A172 (cell line): ENCODE data around the gene HOXD10. TPM values are rescaled to one million over a fixed set of nuclear protein-coding genes. Genes with fewer than 3 reads are reported as not detected.

Experiments
- DNase-seq: peaks from one replicate; pipeline ENCODE4 v3.0.0-alpha.2; 2015; ENCODE audit warnings: low spot score
- total RNA-seq: library from RNA; depleted of rRNA; stranded (reverse); fragments of >200 nt; shearing (Covaris generic); gene quantifications from 2 replicates; pipeline ENCODE4 v1.2.3, GENCODE V29; 2014; rRNA removed

The HOXD10 gene
- total RNA-seq = 18.1 and 21.7 TPM in 2 replicates

DNA sequence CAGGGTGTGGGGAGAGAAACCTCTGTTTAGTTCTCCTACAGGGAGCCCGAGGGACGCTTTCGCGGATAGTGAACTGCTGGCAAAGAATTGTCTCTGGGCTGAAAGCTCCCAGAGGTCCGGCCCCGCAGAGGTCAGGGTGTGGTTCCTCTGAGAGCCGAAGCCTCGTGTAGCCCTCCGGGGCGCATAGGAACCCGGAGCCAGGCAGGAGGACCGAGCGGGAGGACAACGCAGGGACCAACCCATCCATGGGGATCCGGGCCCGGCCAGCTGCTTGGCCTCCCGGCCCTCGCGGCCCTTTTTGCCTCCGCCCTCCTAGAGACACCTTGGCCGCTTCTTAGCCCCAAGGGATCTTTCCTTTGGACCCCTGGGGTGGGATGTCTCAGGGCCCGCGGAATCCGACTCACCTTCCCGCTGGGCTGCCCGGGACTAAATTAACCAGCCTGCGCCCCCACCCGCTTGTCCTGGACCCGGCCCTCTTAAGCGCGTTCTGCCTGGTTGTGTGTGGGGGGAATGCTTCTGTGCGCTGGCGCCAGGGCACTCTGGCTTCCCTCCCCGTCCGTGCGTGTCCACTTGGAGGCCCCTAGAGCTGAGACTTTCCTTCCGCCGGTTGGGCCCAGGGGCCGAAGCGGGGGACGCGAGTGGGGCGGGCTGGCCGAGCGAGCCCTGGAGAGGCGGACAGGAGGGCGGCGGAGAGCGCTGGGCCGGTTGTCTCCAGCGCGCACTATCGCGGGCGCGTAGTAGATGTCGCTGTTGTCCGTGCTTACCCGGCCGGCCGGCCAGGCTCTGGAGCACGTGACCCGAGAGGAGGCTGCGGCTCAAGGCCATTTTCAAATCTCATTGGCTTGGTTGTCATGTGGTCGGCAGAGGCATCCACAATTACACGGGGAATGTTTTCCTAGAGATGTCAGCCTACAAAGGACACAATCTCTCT, at the start of gene HOXD10:
Gene HOXD10, plus strand, starts transcription at position 896 of the 931 bp plus-strand sequence. CDS start 56 bp downstream, outside the sequence.
- no peak for DNase-seq

DNA sequence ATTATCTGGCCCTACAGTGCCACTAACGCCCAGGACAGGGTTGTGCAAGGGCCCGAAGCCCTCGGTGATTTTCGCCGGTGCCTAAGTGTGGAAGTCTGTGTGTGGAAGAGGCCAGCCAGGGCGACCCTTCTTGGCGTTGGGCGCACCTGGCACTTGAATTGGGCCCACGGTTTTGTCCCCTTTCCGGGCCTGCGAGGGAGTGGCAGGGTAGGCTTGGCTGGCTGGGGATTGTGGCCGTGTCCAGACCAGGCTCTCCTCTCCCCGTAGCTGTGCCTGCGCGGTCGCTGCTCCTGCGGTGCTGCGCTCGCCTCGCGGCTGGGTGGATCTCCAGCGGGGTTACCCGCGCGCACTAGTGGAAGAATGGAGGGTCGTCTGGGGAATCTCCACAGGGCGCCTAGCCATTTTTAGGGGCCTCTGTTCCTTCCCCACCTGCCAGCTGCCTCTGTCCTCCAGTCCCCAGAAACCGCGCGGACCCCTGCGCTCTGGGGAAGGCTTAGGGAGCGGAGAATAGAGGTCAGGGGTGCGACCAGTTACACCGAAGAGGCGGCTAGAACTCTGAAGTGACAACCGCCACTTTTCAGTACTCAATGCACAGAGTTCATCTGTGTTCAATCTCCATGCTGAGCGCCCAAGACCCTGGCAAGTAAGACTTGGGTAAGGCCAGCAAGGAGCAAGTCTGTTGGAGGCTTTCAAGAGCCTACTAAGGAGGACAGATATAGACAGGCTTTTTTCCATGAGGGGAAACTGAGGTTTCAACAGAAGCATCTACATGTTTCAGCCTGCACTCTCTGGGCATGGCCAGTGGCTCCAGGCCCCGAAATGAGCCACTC, 48.8 kb upstream of the HOXD10 start:
- DNase-seq = no peak

DNA sequence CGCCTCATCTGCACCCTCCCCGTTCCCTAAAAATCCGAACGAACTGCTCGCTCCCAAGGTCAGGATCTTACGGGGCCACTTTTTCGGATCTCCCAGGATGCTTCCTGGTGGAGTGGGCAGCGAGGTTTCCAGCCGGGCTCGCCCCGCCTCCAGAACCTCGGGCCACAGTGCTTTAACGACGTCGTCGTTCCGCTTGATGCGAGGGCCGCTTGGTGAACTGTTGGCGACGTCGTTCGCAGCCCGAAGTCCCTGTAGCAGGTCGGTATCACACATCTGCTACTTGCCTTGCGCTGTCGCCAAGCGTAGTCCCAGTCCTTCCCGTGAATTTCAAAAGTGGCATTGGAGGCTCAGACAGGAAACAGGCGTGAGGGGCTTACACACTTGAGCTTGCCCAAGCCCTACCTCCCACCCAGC, 48.2 kb upstream of the HOXD10 start:
- no peak for DNase-seq

GRCh38 chr2:176071330-176072291, 45.0 kb upstream of the HOXD10 start:
- DNase-seq = no peak

DNA sequence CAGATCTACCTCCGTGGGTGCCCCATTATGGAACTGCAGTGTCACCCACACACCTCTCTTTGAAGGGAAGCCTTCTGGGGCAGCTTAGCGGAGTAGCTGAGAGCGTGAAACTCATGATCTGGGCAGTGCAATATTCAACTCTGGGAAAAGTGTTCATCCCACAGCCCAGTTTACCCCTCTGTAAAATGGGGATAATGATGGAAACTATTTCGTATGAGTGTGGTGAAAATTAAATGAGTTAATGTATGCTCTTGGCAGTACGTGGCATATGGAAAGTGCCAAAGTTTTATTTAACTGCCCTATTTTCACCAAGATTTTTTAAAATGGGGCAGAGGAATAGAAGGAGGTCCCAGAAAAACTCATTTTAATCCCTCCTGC, 44.3 kb upstream of the HOXD10 start:
- DNase-seq = no peak

GRCh38 chr2:176072951-176073904, 43.4 kb upstream of the HOXD10 start:
- no peak for DNase-seq

GRCh38 chr2:176074919-176075425, 41.6 kb upstream of the HOXD10 start:
- no peak for DNase-seq

GRCh38 chr2:176075481-176075880, 41.1 kb upstream of the HOXD10 start:
- DNase-seq = no peak

GRCh38 chr2:176076063-176076462, 40.5 kb upstream of the HOXD10 start:
- DNase-seq = no peak

DNA sequence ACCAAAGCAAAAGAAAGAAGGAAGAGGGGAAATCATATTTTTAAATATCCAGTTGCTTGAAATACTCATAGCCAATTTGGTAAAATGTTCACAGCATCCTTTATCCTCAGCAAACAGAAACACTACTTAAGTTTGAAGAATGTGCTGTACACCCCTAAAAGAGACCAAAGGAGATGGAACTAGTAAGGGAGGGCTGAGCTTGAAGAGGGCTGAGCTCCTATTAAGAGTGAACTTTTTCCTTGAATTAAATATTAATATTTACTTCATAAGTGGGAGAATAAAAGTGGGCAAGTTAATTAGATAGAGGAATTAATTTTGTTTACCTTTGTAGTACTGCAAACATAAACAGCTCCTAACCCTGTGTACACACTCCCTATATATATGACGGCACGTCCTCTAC, 39.8 kb upstream of the HOXD10 start:
- no peak for DNase-seq

- DNase-seq = no peak
Measured at GRCh38 chr2:176078541-176079284, 37.9 kb upstream of the HOXD10 start.

DNA sequence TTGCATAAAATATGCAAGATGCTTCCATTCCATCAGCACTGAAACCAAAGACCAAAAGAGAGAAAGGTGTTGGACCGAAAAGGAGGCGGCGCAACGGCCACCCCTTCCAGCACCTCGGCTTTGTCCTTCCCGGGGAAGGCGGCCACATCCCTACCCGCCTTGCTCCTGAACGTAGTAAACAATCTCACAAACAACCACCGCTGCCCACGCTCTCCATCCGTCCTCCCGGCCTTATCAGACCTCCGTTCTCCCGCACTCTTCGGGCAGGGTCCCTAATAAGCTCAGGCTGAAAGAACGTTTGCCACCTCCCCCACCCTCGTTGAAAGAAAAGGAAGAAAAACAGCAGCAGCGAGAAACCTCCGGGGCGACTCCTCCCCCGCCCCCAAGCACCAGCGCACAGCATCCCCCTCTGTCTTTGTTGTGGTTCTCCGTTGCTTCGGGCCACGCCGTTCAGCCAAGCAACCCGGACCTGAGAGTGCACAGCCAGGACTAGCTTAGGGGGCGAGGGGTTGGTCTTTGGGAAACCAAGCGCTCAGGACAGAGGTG, 37.2 kb upstream of the HOXD10 start:
- DNase-seq = no peak

GRCh38 chr2:176079831-176080539, 36.6 kb upstream of the HOXD10 start:
- peak; percentile 78 for DNase-seq

DNA sequence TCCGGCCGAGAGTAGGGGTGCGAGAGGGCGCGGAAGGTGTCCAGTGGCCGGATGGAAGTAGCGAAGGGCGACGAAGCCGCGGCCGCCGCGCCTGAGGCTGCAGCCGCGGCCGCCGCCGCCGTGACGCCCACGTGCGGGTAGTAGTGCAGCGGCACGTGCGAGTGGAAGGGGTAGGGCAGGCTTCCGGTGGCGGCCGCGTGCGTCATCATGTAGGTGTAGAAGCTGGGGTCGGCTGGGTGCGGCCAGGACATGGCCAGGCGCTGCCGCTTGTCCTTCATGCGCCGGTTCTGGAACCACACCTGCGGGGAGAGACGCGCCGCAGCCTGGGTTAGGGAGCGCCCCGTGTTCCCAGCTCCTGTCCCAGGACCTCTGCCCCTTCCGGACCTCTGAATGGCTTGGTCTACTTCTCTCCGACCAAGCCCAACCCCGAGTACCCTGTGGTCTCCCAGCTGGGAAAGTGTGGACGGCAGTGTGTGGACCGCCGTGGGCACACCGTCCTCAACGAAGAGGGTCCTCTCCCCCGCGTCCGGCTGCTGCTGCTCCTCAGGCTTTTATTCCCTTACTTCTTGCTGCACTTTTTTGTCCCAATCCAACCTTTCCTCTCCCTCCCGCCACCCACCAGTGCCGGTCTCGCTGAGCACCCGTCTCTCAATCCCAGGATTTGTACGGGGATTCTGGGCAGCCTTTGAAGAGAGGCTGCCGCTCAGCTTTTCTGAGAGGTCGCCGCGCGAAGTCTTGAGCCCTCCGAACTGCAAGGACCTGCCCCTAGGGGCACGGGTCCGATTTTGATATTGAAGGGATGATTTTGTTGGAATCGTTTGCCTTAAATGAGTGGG, 35.8 kb upstream of the HOXD10 start:
- DNase-seq = no peak

GRCh38 chr2:176081376-176081836, 35.2 kb upstream of the HOXD10 start:
- no peak for DNase-seq

GRCh38 chr2:176081837-176082524, 34.6 kb upstream of the HOXD10 start:
- DNase-seq = no peak

- DNase-seq = no peak
Measured at GRCh38 chr2:176082525-176082823, 34.1 kb upstream of the HOXD10 start.
